NCI-H2227 (cell line): ENCODE data around the gene FXN.
A peak's percentile ranks its signal among the peaks of the same experiment; 100 is the strongest.
"Not testable (repeated sequence)": the region's sequence is repeated elsewhere in the genome, so short reads cannot be mapped to it uniquely, and the experiment has no call there.

Experiments
- DNase-seq: peaks from one replicate; lab custom pipeline; 2025; ENCODE audit not compliant: unreplicated experiment; lab: John Stamatoyannopoulos, UW

FXN gene

GRCh38 chr9:69035438-69036308 lies at the start of gene FXN:
Gene FXN, plus strand, starts transcription at chr9:69035752. Its CDS starts 31 bp downstream, at chr9:69035783.
- DNase-seq: peak; percentile 78

GRCh38 chr9:68986949-68987348 lies 48.6 kb upstream of the FXN start:
- not testable (repeated sequence) for DNase-seq

GRCh38 chr9:68991457-68991856 lies 44.1 kb upstream of the FXN start:
- no peak for DNase-seq

GRCh38 chr9:68995776-68996175 lies 39.8 kb upstream of the FXN start:
- DNase-seq: no peak

GRCh38 chr9:68996462-68996861 lies 39.1 kb upstream of the FXN start:
- no peak for DNase-seq

- DNase-seq: no peak
Observed at GRCh38 chr9:68997666-68998065, 37.9 kb upstream of the FXN start.

- no peak for DNase-seq
Observed at GRCh38 chr9:68998385-68998784, 37.2 kb upstream of the FXN start.

GRCh38 chr9:68998812-68999211 lies 36.7 kb upstream of the FXN start:
- no peak for DNase-seq

GRCh38 chr9:68999393-69000105 lies 36.0 kb upstream of the FXN start:
- DNase-seq: peak; percentile 80

GRCh38 chr9:69001921-69002320 lies 33.6 kb upstream of the FXN start:
- DNase-seq: no peak

GRCh38 chr9:69003051-69003450 lies 32.5 kb upstream of the FXN start:
- DNase-seq: no peak

GRCh38 chr9:69004836-69005235 lies 30.7 kb upstream of the FXN start:
- no peak for DNase-seq

- no peak for DNase-seq
Observed at GRCh38 chr9:69009708-69010107, 25.8 kb upstream of the FXN start.

GRCh38 chr9:69012696-69013381 lies 22.7 kb upstream of the FXN start:
- DNase-seq: no peak

- no peak for DNase-seq
Observed at GRCh38 chr9:69013382-69013727, 22.2 kb upstream of the FXN start.

GRCh38 chr9:69014013-69014412 lies 21.5 kb upstream of the FXN start, which contains the start of gene PRKACG:
Gene PRKACG, minus strand, starts transcription at chr9:69014113. Its CDS starts 21 bp downstream, at chr9:69014092.
- DNase-seq: no peak

- DNase-seq: no peak
Observed at GRCh38 chr9:69016191-69017096, 19.1 kb upstream of the FXN start.

- no peak for DNase-seq
Observed at GRCh38 chr9:69018737-69019136, 16.8 kb upstream of the FXN start.

- DNase-seq: peak; percentile 34
Observed at GRCh38 chr9:69019808-69020207, 15.7 kb upstream of the FXN start.

GRCh38 chr9:69020301-69021145 lies 15.0 kb upstream of the FXN start:
- no peak for DNase-seq
